GM12872 (cell line): ENCODE measurements around the gene ANKRD34A.

Experiments
- TF ChIP-seq, protein P1 (sequence below): IDR thresholded peaks from 3 replicates; pipeline ENCODE4 v1.5.1; 2011; ENCODE audit warnings: low read depth, mild to moderate bottlenecking, low read length, moderate library complexity; ENCODE audit not compliant: insufficient read depth

ANKRD34A gene

DNA sequence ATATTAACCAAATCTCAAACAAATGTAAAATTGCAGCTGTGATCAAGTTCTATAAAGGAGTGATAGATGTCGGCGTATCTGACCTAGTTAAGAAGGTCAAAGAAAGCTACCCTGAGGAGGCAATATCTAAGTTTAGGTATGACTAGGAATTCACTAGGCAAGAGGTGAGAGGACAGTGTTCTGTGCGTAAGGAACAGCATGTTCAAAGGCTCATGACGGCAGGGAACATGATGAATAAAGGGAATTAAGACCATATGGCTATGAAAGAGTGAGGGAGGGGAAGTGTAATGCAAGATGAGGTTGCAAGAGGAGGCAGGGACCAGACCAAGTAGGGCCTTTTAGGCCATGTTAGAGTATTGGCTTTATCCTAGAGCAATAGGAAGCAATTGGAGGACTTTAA is 15.2 kb downstream of the ANKRD34A start:
- TF ChIP-seq, protein P1, sequence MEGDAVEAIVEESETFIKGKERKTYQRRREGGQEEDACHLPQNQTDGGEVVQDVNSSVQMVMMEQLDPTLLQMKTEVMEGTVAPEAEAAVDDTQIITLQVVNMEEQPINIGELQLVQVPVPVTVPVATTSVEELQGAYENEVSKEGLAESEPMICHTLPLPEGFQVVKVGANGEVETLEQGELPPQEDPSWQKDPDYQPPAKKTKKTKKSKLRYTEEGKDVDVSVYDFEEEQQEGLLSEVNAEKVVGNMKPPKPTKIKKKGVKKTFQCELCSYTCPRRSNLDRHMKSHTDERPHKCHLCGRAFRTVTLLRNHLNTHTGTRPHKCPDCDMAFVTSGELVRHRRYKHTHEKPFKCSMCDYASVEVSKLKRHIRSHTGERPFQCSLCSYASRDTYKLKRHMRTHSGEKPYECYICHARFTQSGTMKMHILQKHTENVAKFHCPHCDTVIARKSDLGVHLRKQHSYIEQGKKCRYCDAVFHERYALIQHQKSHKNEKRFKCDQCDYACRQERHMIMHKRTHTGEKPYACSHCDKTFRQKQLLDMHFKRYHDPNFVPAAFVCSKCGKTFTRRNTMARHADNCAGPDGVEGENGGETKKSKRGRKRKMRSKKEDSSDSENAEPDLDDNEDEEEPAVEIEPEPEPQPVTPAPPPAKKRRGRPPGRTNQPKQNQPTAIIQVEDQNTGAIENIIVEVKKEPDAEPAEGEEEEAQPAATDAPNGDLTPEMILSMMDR = no peak

DNA sequence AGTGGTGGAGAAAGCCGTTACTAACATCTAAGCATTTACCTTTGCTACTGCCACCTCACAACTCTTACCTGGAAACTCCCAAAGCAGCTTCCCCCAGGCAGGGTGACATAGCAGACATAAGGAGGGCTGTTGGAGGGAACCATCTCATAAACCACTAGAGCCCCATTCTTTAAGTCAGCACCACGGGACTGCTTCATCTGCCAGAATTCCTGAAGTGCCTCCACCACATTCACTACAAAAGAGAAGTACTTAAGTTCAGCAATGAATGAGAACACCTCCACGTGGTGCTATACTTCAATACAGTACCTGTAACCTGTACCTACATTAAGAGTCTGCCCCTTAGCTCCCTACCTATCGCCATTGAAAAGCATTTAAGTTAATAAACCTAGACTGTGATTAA is 16.8 kb downstream of the ANKRD34A start:
- TF ChIP-seq, protein P1 = no peak

DNA sequence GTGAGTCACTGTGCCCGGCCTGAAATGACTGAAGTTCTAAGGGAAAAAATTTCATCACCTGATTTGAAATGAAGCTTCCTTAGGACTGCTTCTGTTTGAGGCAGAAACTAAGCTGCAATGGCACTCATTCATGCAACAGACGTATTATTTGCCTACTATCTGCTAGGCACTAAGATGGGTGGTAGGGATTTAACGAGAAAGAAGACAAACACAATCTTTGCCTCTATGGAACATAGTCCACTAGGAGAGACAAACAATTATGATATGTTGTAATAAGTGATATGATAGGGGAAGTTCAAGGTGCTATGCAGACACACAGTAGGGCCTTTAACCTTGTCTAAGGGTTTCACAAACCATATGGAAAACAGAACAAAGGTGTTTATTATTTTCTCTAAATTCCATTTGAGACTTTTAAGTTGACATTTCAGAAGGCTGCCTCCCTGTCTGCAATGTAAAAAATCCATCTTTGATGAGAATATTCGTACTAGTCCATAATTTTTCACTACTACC is 17.8 kb downstream of the ANKRD34A start:
- TF ChIP-seq, protein P1 = no peak

DNA sequence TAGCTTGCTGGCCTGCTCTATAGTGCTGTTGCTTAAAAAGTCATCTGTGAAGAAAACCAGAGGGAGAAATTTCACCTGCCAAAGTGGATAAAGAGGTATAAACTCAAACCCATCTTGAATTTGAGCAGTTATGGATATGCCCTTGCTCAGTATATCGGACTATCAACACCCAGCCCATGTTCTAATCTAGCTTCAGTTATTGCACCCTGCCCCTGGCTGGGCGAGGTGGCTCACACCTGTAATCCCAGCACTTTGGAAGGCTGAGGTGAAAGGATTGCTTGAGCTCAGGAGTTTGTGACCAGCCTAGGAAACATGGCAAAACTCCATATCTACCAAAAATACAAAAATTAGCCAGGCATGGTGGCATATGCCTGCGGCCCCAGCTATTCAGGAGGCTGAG is 19.8 kb downstream of the ANKRD34A start:
- TF ChIP-seq, protein P1 = no peak

DNA sequence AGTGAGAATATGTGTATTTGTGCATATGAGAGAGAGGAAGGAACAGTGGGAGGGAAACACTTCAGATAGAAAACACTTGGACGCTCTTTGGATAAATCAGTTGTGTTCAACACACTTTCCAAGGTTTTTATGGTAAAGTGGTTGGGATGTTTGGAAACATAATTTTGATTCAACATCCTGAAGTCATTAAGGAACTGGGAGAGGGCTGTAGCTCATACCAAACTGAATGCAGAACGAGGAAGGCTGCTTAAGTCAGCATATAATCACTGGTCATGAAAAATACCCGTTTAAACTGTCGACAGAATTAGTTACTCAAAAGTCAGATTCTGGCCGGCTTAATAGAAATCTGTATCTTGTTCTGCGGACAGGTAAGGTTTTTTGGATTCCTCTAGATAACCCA is 21.5 kb downstream of the ANKRD34A start:
- TF ChIP-seq, protein P1 = no peak

DNA sequence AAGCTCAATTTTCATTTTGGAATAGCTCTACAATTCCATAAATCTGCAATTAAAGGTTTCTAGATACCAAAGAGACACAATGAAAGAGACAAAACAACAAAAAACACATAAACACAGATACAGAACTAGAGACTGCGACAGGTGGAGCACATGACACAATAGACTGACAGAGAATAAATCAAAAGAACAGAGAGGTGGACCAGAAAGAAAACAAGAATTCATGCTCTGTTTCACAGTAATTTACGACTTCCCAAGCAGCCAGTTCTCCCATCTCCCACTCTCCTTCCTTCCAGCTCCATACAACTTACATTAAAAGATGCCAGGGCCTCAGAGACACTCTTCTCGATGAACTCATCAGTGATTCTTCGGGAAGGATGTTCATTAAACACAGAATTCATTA is 22.0 kb downstream of the ANKRD34A start:
- TF ChIP-seq, protein P1 = no peak

DNA sequence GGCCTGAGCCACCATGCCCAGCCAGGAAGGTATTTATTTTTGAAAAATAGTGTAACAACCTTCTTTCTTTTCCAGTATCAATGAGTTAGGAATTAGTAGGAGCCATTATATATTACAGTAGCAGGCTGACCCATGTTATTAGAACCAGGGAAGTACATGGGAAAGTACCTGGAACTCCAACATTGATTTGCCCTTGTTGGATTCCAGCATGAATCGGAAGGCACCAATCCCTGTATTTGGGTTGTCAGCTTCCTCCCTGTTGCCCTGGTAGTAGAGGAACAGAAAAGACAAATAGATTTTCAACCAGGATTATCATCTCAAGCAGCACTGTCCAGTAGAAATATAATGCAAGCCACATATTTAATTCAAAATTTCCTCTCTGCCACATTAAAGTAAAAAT is 26.9 kb downstream of the ANKRD34A start:
- TF ChIP-seq, protein P1 = no peak
